GM12878 (cell line): ENCODE data around the gene MAST4.

Experiments
- CTCF ChIP-seq, 3 experiments: IDR thresholded peaks in 2 of 3; conservative IDR thresholded peaks in 1 of 3; 2 replicates each; pipeline ENCODE4 v1.5.1; 2011; ENCODE audit warnings: low read depth in 3 of 3, low read length in 3 of 3, mild to moderate bottlenecking in 3 of 3, control low read depth in 2 of 3, moderate library complexity in 2 of 3, inconsistent platforms in 1 of 3, mixed read lengths in 1 of 3; ENCODE audit not compliant: control insufficient read depth in 2 of 3, insufficient read depth in 1 of 3; ENCODE audit errors: extremely low read depth in 1 of 3
- FOXK2 ChIP-seq: fragments of 450-650 bp; IDR thresholded peaks from 2 replicates; pipeline ENCODE4 v1.6.1; 2017; ENCODE audit warnings: mild to moderate bottlenecking, moderate library complexity
- KAT2A ChIP-seq: conservative IDR thresholded peaks from 2 replicates; pipeline ENCODE4 v1.6.1; 2011; ENCODE audit warnings: low read depth, low read length; ENCODE audit not compliant: control insufficient read depth
- SMC3 ChIP-seq: IDR thresholded peaks from 2 replicates; pipeline ENCODE4 v1.6.1; 2011; ENCODE audit warnings: low read length, improper control_type of control experiment, borderline replicate concordance
- SREBF2 ChIP-seq: IDR thresholded peaks from 2 replicates; pipeline ENCODE4 v1.6.1; 2012; ENCODE audit warnings: mild to moderate bottlenecking, low read length
- WRNIP1 ChIP-seq: IDR thresholded peaks from 2 replicates; pipeline ENCODE4 v1.6.1; 2011; ENCODE audit warnings: low read depth, low read length, improper control_type of control experiment, borderline replicate concordance
- YY1 ChIP-seq: IDR thresholded peaks from 2 replicates; pipeline ENCODE4 v1.6.1; 2011; ENCODE audit warnings: low read depth, mild to moderate bottlenecking, low read length

GRCh38 chr5:67053229-67053628 is 457.0 kb downstream of the MAST4 start:
- TF ChIP-seq FOXK2 (no peak), CTCF (IDR thresholded peaks at IDR 0.05 in 2 of 3, conservative IDR thresholded peaks at IDR 0.05 in 1 of 3; ENCODE audit: control insufficient read depth in 2 of 3, extremely low read depth in 1 of 3, insufficient read depth in 1 of 3, low read depth in 3 of 3, low read length in 3 of 3) (no peak), YY1 (no peak), KAT2A (no peak), SREBF2 (no peak), WRNIP1 (no peak), SMC3 (no peak)
